Endothelial cell of umbilical vein (primary cell): ENCODE data around the gene NKX2-4. TPM values are rescaled to one million over a fixed set of nuclear protein-coding genes. Genes with fewer than 3 reads are reported as not detected.

Experiments
- BruUV-seq: library from RNA; stranded (reverse); fragments of 400-500 nt; replicated peaks from 2 replicates; lab custom pipeline; 2021; lab: Mats Ljungman, UMichigan
- CTCF ChIA-PET: fragments of 300-600, 350-600 bp; sonication (Branson Sonifier 250); formaldehyde crosslinking; loops from one replicate; lab custom pipeline; 2021; ENCODE audit warnings: antibody characterized with exemption, inconsistent platforms; lab: Charles Lee
- POLR2A ChIA-PET: fragments of 300-600, 350-600 bp; sonication (Branson Sonifier 250); formaldehyde crosslinking; loops from one replicate; lab custom pipeline; 2021; ENCODE audit warnings: antibody characterized with exemption, inconsistent platforms; lab: Charles Lee
- DNase-seq: peaks from one replicate; pipeline ENCODE4 v3.0.0-alpha.2; 2011; ENCODE audit warnings: low read depth, low spot score
- FAIRE-seq: peaks from 2 replicates; lab custom pipeline; 2011; peaks lifted over from hg19 to GRCh38; lab: Jason Lieb, UNC
- H2AFZ ChIP-seq: 2 replicates; pipeline ENCODE4 v1.6.0; 2012; ENCODE audit warnings: low read depth, low read length, control low read depth, inconsistent platforms
- H3K27ac ChIP-seq: 2 replicates; pipeline ENCODE4 v1.5.1; 2011; ENCODE audit warnings: low read depth, mild to moderate bottlenecking, control low read depth, low read length, moderate library complexity; ENCODE audit not compliant: insufficient read depth
- H3K27me3 ChIP-seq, 2 experiments: 2 replicates each; pipeline versions ENCODE4 v1.6.0 to v1.6.1; 2011; ENCODE audit warnings: low read length in 2 of 2, mixed read lengths in 1 of 2; ENCODE audit not compliant: control insufficient read depth in 2 of 2, insufficient read depth in 2 of 2
- H3K36me3 ChIP-seq, 2 experiments: 2 replicates in 1 of 2; 3 replicates in 1 of 2; pipeline ENCODE4 v1.5.1; 2011; ENCODE audit warnings: low read length in 2 of 2, mild to moderate bottlenecking in 1 of 2, moderate library complexity in 1 of 2; ENCODE audit not compliant: control insufficient read depth in 2 of 2, insufficient read depth in 2 of 2; ENCODE audit errors: extremely low read depth in 1 of 2
- H3K4me1 ChIP-seq: 3 replicates; pipeline ENCODE4 v1.5.1; 2011; ENCODE audit warnings: mild to moderate bottlenecking, low read length; ENCODE audit not compliant: control insufficient read depth, insufficient read depth; ENCODE audit errors: extremely low read depth
- H3K4me2 ChIP-seq: 2 replicates; pipeline ENCODE4 v1.6.1; 2011; ENCODE audit warnings: low read length, control low read depth, mixed read lengths; ENCODE audit not compliant: insufficient read depth
- H3K4me3 ChIP-seq, 3 experiments: fragments of 200-600 bp in 1 of 3; sonication (generic), shearing (Covaris generic) in 1 of 3; replicated peaks in 1 of 3; 2 replicates each; pipeline ENCODE4 v1.5.1; 2011 to 2016; ENCODE audit warnings: control low read depth in 3 of 3, low read length in 3 of 3, mild to moderate bottlenecking in 2 of 3, inconsistent platforms in 1 of 3, low read depth in 1 of 3, moderate library complexity in 1 of 3; ENCODE audit not compliant: insufficient read depth in 1 of 3
- H3K79me2 ChIP-seq: 2 replicates; pipeline ENCODE4 v1.6.0; 2012; ENCODE audit warnings: low read length, inconsistent platforms; ENCODE audit not compliant: control insufficient read depth, insufficient read depth
- H3K9ac ChIP-seq: replicated peaks from 2 replicates; pipeline ENCODE3; 2011; ENCODE audit warnings: low read length, control low read depth; ENCODE audit not compliant: insufficient read depth; ENCODE audit errors: extremely low read depth
- H3K9me1 ChIP-seq: replicated peaks from 3 replicates; pipeline ENCODE4 v1.6.0; 2011; ENCODE audit warnings: mild to moderate bottlenecking, low read length; ENCODE audit not compliant: control insufficient read depth, insufficient read depth; ENCODE audit errors: extremely low read depth
- H3K9me3 ChIP-seq: replicated peaks from 2 replicates; pipeline ENCODE4 v1.5.1; 2012; ENCODE audit warnings: low read length, inconsistent platforms; ENCODE audit not compliant: control insufficient read depth, insufficient read depth
- H4K20me1 ChIP-seq: replicated peaks from 2 replicates; pipeline ENCODE3; 2011; ENCODE audit warnings: mild to moderate bottlenecking, low read length; ENCODE audit not compliant: control insufficient read depth, insufficient read depth; ENCODE audit errors: extremely low read depth
- EZH2 ChIP-seq: IDR thresholded peaks from 2 replicates; pipeline ENCODE4 v1.6.1; 2012; ENCODE audit warnings: borderline replicate concordance, low read depth, mild to moderate bottlenecking, moderate library complexity, low read length, inconsistent platforms; ENCODE audit not compliant: severe bottlenecking
- MAX ChIP-seq: IDR thresholded peaks from 2 replicates; pipeline ENCODE4 v1.6.1; 2011; ENCODE audit not compliant: insufficient read depth, insufficient read length
- MYC ChIP-seq: IDR thresholded peaks from one replicate; pipeline ENCODE4 v1.6.1; 2011; ENCODE audit warnings: mild to moderate bottlenecking, low read depth, low read length
- POLR2AphosphoS5 ChIP-seq: IDR thresholded peaks from 2 replicates; pipeline ENCODE4 v1.6.1; 2012; ENCODE audit warnings: low read depth, mild to moderate bottlenecking, control low read depth, low read length, moderate library complexity; ENCODE audit not compliant: insufficient read depth
- dilution Hi-C: fragments of 300-500 bp; cut with MboI; formaldehyde crosslinking; loops from one replicate; pipeline ENCODE4 v1.15.0; 2019; ENCODE audit warnings: low sequenced_read_pairs; ENCODE audit not compliant: extremely low pct_ligation_motif_present
- intact Hi-C: fragments of 100-400 bp; cut with micrococcal nuclease; formaldehyde crosslinking; loops from one replicate; pipeline ENCODE4 v1.10.0; 2022
- polyA plus RNA-seq, 4 experiments: library from polyadenylated mRNA; depleted of rRNA in 3 of 4; stranded (reverse) in 3 of 4; unstranded in 1 of 4; fragments of >200 nt; gene quantifications; 2 replicates each; pipeline versions ENCODE4 v1.2.1 to v1.2.3, GENCODE V29; 2011 to 2012; ENCODE audit warnings: missing spikeins in 1 of 4
- total RNA-seq: library from RNA; stranded (reverse); gene quantifications from 2 replicates; pipeline ENCODE4 v1.2.3, GENCODE V29; 2021

Gene NKX2-4
- total and polyA plus RNA-seq, 2 donors (not counting 3 experiments of a cell fraction or from before 2014, with no cell fraction given) = not detected

- CTCF ChIA-PET = interaction anchor here (1.1 kb wide), 1 partner anchor 9 kb away, joined by 3 read pairs; no protein-coding TSS in a partner anchor
- no TSS peak for BruUV-seq
- POLR2A ChIA-PET = no interaction called here
These were observed 4.2 kb downstream of the NKX2-4 start for GRCh38 chr20:21393166-21393565.

DNA sequence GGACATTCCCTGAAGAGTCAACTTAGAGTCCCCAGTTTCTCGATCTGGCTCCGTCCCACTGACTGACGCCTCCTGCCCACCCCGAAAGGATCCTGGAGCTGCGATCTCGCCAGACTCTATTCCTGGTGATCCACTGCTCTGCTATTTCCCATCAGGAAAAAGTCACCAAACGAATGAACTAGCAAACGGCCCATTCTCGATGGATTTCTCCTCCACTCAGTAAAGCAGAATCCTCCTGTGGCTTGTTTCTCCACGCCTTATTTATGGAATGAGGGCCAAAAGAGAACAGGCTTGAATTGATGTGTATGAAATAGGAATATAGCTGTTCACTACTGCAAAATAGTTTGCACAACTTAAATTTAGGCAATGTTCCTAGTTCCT, 5.4 kb downstream of the NKX2-4 start:
- no peaks in the 10 kb centered on the region for H3K79me2 ChIP-seq
- FAIRE-seq = no peak
- TF ChIP-seq EZH2 = peak; percentile 82
- TF ChIP-seq MAX = no peak
- ChIA-PET CTCF (no interaction called here), POLR2A (no interaction called here)
- no peak overlapping the region for H3K4me3 ChIP-seq
- H3K9me3 ChIP-seq = no peaks in the 10 kb centered on the region
- H3K9me1 ChIP-seq = no peaks in the 10 kb centered on the region
- peaks cover 2% of the 10 kb centered on the region for H4K20me1 ChIP-seq
- H3K9ac ChIP-seq = no peak overlapping the region
- no peak overlapping the region for H3K4me2 ChIP-seq
- intact Hi-C loops = loop anchor here (2.0 to 10.0 kb wide), 3 partner anchors 89 to 267 kb away; partner anchors contain the start of genes KIZ and XRN2
- dilution Hi-C loops = no loop called here
- DNase-seq = peak; percentile 25
- peaks cover 5% of the 10 kb centered on the region for H3K4me1 ChIP-seq
- no TSS peak for BruUV-seq
- no peak overlapping the region for H2AFZ ChIP-seq
- no peak overlapping the region for H3K27ac ChIP-seq
- peaks cover under 1 to 6% of the 10 kb centered on the region in 2 experiments for H3K36me3 ChIP-seq
- H3K27me3 ChIP-seq = peaks cover 44 to 61% of the 10 kb centered on the region in 2 experiments

More at GRCh38 chr20:21393166-21393565, 4.2 kb downstream of the NKX2-4 start:
- Histone ChIP-seq H4K20me1 (peaks cover 2% of the 10 kb centered on the region), H3K9ac (no peak overlapping the region), H3K4me1 (peaks cover 7% of the 10 kb centered on the region), H3K4me3 (no peak overlapping the region), H3K9me3 (no peaks in the 10 kb centered on the region), H3K9me1 (no peaks in the 10 kb centered on the region), H3K79me2 (no peaks in the 10 kb centered on the region), H3K36me3 (peaks cover 0 to 6% of the 10 kb centered on the region in 2 experiments), H2AFZ (no peak overlapping the region), H3K27me3 (peaks cover 53 to 73% of the 10 kb centered on the region in 2 experiments), H3K27ac (no peak overlapping the region), H3K4me2 (peak overlapping the region; percentile 55)
- intact Hi-C loops (loop anchor here (2.0 to 10.0 kb wide), 3 partner anchors 90 to 268 kb away; partner anchors contain the start of genes KIZ and XRN2), dilution Hi-C loops (no loop called here)
- FAIRE-seq = no peak
- no peak for DNase-seq
- TF ChIP-seq EZH2 (peak; percentile 55), MAX (no peak), POLR2AphosphoS5 (no peak), MYC (no peak)
